Endothelial cell of umbilical vein (primary cell): ENCODE results near the gene OPCML. TPM values are rescaled to one million over a fixed set of nuclear protein-coding genes. Genes with fewer than 3 reads are reported as not detected.

Source experiments
- BruUV-seq: library from RNA; stranded (reverse); fragments of 400-500 nt; replicated peaks from 2 replicates; lab custom pipeline; 2021; lab: Mats Ljungman, UMichigan
- CTCF ChIA-PET: fragments of 300-600, 350-600 bp; sonication (Branson Sonifier 250); formaldehyde crosslinking; loops from one replicate; lab custom pipeline; 2021; ENCODE audit warnings: antibody characterized with exemption, inconsistent platforms; lab: Charles Lee
- POLR2A ChIA-PET: fragments of 300-600, 350-600 bp; sonication (Branson Sonifier 250); formaldehyde crosslinking; loops from one replicate; lab custom pipeline; 2021; ENCODE audit warnings: antibody characterized with exemption, inconsistent platforms; lab: Charles Lee
- DNase-seq: peaks from one replicate; pipeline ENCODE4 v3.0.0-alpha.2; 2011; ENCODE audit warnings: low read depth, low spot score
- FAIRE-seq: peaks from 2 replicates; lab custom pipeline; 2011; peaks lifted over from hg19 to GRCh38; lab: Jason Lieb, UNC
- H2AFZ ChIP-seq: 2 replicates; pipeline ENCODE4 v1.6.0; 2012; ENCODE audit warnings: low read depth, low read length, control low read depth, inconsistent platforms
- H3K27ac ChIP-seq: 2 replicates; pipeline ENCODE4 v1.5.1; 2011; ENCODE audit warnings: low read depth, mild to moderate bottlenecking, control low read depth, low read length, moderate library complexity; ENCODE audit not compliant: insufficient read depth
- H3K27me3 ChIP-seq, 2 experiments: 2 replicates each; pipeline versions ENCODE4 v1.6.0 to v1.6.1; 2011; ENCODE audit warnings: low read length in 2 of 2, mixed read lengths in 1 of 2; ENCODE audit not compliant: control insufficient read depth in 2 of 2, insufficient read depth in 2 of 2
- H3K36me3 ChIP-seq, 2 experiments: 2 replicates in 1 of 2; 3 replicates in 1 of 2; pipeline ENCODE4 v1.5.1; 2011; ENCODE audit warnings: low read length in 2 of 2, mild to moderate bottlenecking in 1 of 2, moderate library complexity in 1 of 2; ENCODE audit not compliant: control insufficient read depth in 2 of 2, insufficient read depth in 2 of 2; ENCODE audit errors: extremely low read depth in 1 of 2
- H3K4me1 ChIP-seq: 3 replicates; pipeline ENCODE4 v1.5.1; 2011; ENCODE audit warnings: mild to moderate bottlenecking, low read length; ENCODE audit not compliant: control insufficient read depth, insufficient read depth; ENCODE audit errors: extremely low read depth
- H3K4me2 ChIP-seq: 2 replicates; pipeline ENCODE4 v1.6.1; 2011; ENCODE audit warnings: low read length, control low read depth, mixed read lengths; ENCODE audit not compliant: insufficient read depth
- H3K4me3 ChIP-seq, 3 experiments: fragments of 200-600 bp in 1 of 3; sonication (generic), shearing (Covaris generic) in 1 of 3; replicated peaks in 1 of 3; 2 replicates each; pipeline ENCODE4 v1.5.1; 2011 to 2016; ENCODE audit warnings: control low read depth in 3 of 3, low read length in 3 of 3, mild to moderate bottlenecking in 2 of 3, inconsistent platforms in 1 of 3, low read depth in 1 of 3, moderate library complexity in 1 of 3; ENCODE audit not compliant: insufficient read depth in 1 of 3
- H3K79me2 ChIP-seq: 2 replicates; pipeline ENCODE4 v1.6.0; 2012; ENCODE audit warnings: low read length, inconsistent platforms; ENCODE audit not compliant: control insufficient read depth, insufficient read depth
- H3K9ac ChIP-seq: replicated peaks from 2 replicates; pipeline ENCODE3; 2011; ENCODE audit warnings: low read length, control low read depth; ENCODE audit not compliant: insufficient read depth; ENCODE audit errors: extremely low read depth
- H3K9me1 ChIP-seq: replicated peaks from 3 replicates; pipeline ENCODE4 v1.6.0; 2011; ENCODE audit warnings: mild to moderate bottlenecking, low read length; ENCODE audit not compliant: control insufficient read depth, insufficient read depth; ENCODE audit errors: extremely low read depth
- H3K9me3 ChIP-seq: replicated peaks from 2 replicates; pipeline ENCODE4 v1.5.1; 2012; ENCODE audit warnings: low read length, inconsistent platforms; ENCODE audit not compliant: control insufficient read depth, insufficient read depth
- H4K20me1 ChIP-seq: replicated peaks from 2 replicates; pipeline ENCODE3; 2011; ENCODE audit warnings: mild to moderate bottlenecking, low read length; ENCODE audit not compliant: control insufficient read depth, insufficient read depth; ENCODE audit errors: extremely low read depth
- EZH2 ChIP-seq: IDR thresholded peaks from 2 replicates; pipeline ENCODE4 v1.6.1; 2012; ENCODE audit warnings: borderline replicate concordance, low read depth, mild to moderate bottlenecking, moderate library complexity, low read length, inconsistent platforms; ENCODE audit not compliant: severe bottlenecking
- FOS ChIP-seq: IDR thresholded peaks from 2 replicates; pipeline ENCODE4 v1.6.1; 2011; ENCODE audit warnings: mild to moderate bottlenecking, low read length, moderate library complexity, borderline replicate concordance; ENCODE audit not compliant: insufficient read depth
- GATA2 ChIP-seq: IDR thresholded peaks from 2 replicates; pipeline ENCODE4 v1.7.0; 2011; ENCODE audit warnings: low read depth, mild to moderate bottlenecking, moderate library complexity, mixed read lengths, low read length; ENCODE audit not compliant: insufficient read length, insufficient read depth
- JUN ChIP-seq: IDR thresholded peaks from 2 replicates; pipeline ENCODE4 v1.6.1; 2011; ENCODE audit warnings: borderline replicate concordance, low read depth; ENCODE audit not compliant: insufficient read length, insufficient read depth
- MYC ChIP-seq: IDR thresholded peaks from one replicate; pipeline ENCODE4 v1.6.1; 2011; ENCODE audit warnings: mild to moderate bottlenecking, low read depth, low read length
- POLR2A ChIP-seq: IDR thresholded peaks from 2 replicates; pipeline ENCODE4 v1.6.1; 2012; ENCODE audit warnings: low read depth, mild to moderate bottlenecking, control low read depth, low read length
- POLR2AphosphoS5 ChIP-seq: IDR thresholded peaks from 2 replicates; pipeline ENCODE4 v1.6.1; 2012; ENCODE audit warnings: low read depth, mild to moderate bottlenecking, control low read depth, low read length, moderate library complexity; ENCODE audit not compliant: insufficient read depth
- dilution Hi-C: fragments of 300-500 bp; cut with MboI; formaldehyde crosslinking; loops from one replicate; pipeline ENCODE4 v1.15.0; 2019; ENCODE audit warnings: low sequenced_read_pairs; ENCODE audit not compliant: extremely low pct_ligation_motif_present
- intact Hi-C: fragments of 100-400 bp; cut with micrococcal nuclease; formaldehyde crosslinking; loops from one replicate; pipeline ENCODE4 v1.10.0; 2022
- polyA plus RNA-seq, 4 experiments: library from polyadenylated mRNA; depleted of rRNA in 3 of 4; stranded (reverse) in 3 of 4; unstranded in 1 of 4; fragments of >200 nt; gene quantifications; 2 replicates each; pipeline versions ENCODE4 v1.2.1 to v1.2.3, GENCODE V29; 2011 to 2012; ENCODE audit warnings: missing spikeins in 1 of 4
- total RNA-seq: library from RNA; stranded (reverse); gene quantifications from 2 replicates; pipeline ENCODE4 v1.2.3, GENCODE V29; 2021
- TF ChIP-seq, protein P1 (sequence below), 2 donors: IDR thresholded peaks; 1 replicate in 1 of 2; 2 replicates in 1 of 2; pipeline ENCODE4 v1.5.1; 2011; ENCODE audit warnings: low read length in 2 of 2, mild to moderate bottlenecking in 2 of 2, moderate library complexity in 2 of 2, control low read depth in 1 of 2, inconsistent platforms in 1 of 2, low read depth in 1 of 2; ENCODE audit not compliant: insufficient read depth in 1 of 2; ENCODE audit errors: extremely low read depth in 1 of 2
- TF ChIP-seq, protein P2 (sequence below): IDR thresholded peaks from 2 replicates; pipeline ENCODE4 v1.6.1; 2011; ENCODE audit not compliant: insufficient read depth, insufficient read length

The OPCML gene
- total and polyA plus RNA-seq, 2 donors (not counting 3 experiments of a cell fraction or from before 2014, with no cell fraction given): not detected

DNA sequence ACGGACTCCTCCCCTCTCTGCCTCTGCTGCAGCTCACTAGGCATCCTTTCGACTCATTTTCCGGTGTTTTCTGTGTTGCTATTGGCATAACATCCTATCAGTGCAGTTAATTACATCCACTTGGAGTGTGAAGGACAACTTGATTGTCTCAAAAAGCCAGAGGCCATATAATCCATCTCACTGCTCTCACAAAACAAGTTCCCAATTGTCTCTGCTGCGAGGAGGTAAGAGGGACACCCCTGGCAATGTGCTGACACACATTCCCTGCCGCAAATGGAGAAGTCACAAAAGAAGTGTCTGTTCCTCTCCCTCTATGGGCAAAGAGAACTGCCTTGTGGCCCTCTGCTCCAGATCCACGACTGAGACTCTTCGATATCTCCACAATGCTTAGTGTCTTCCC, 618.4 kb downstream of the OPCML start:
- Histone ChIP-seq H3K4me2 (no peak overlapping the region), H3K9me1 (no peaks in the 10 kb centered on the region), H3K79me2 (no peaks in the 10 kb centered on the region), H3K9me3 (no peaks in the 10 kb centered on the region), H3K4me1 (no peaks in the 10 kb centered on the region), H3K27me3 (no peaks in the 10 kb centered on the region), H3K9ac (no peak overlapping the region), H4K20me1 (no peaks in the 10 kb centered on the region), H3K36me3 (no peaks in the 10 kb centered on the region), H3K4me3 (no peak overlapping the region), H2AFZ (no peak overlapping the region), H3K27ac (no peak overlapping the region)
- CTCF ChIA-PET: no interaction called here
- dilution Hi-C loops (no loop called here), intact Hi-C loops (no loop called here)
- FAIRE-seq: no peak
- TF ChIP-seq MYC (no peak), GATA2 (no peak), EZH2 (no peak), POLR2A (no peak), JUN (no peak), FOS (no peak), POLR2AphosphoS5 (no peak)
- TF ChIP-seq, protein P1, sequence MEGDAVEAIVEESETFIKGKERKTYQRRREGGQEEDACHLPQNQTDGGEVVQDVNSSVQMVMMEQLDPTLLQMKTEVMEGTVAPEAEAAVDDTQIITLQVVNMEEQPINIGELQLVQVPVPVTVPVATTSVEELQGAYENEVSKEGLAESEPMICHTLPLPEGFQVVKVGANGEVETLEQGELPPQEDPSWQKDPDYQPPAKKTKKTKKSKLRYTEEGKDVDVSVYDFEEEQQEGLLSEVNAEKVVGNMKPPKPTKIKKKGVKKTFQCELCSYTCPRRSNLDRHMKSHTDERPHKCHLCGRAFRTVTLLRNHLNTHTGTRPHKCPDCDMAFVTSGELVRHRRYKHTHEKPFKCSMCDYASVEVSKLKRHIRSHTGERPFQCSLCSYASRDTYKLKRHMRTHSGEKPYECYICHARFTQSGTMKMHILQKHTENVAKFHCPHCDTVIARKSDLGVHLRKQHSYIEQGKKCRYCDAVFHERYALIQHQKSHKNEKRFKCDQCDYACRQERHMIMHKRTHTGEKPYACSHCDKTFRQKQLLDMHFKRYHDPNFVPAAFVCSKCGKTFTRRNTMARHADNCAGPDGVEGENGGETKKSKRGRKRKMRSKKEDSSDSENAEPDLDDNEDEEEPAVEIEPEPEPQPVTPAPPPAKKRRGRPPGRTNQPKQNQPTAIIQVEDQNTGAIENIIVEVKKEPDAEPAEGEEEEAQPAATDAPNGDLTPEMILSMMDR (IDR thresholded peaks at IDR 0.05; ENCODE audit: extremely low read depth in 1 of 2, insufficient read depth in 1 of 2, low read depth in 1 of 2, low read length in 2 of 2): no peak
- TF ChIP-seq, protein P2, sequence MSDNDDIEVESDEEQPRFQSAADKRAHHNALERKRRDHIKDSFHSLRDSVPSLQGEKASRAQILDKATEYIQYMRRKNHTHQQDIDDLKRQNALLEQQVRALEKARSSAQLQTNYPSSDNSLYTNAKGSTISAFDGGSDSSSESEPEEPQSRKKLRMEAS: no peak
- no TSS peak for BruUV-seq
- POLR2A ChIA-PET: no interaction called here
- no peak for DNase-seq
